Measurements from ENCODE around the gene ARHGEF25. TPM values are rescaled to one million over a fixed set of nuclear protein-coding genes. Genes with fewer than 3 reads are reported as not detected.
"Not testable (repeated sequence)": the region's sequence is repeated elsewhere in the genome, so short reads cannot be mapped to it uniquely, and the experiment has no call there.

Gene ARHGEF25
- 10 to 100 TPM in 1 of 2 donors, 1 to 10 TPM in 1; 3.1 to 14.9 TPM for total RNA-seq
- long read RNA-seq, result 0 reads

- DNase-seq (peak; percentile 57 to 73), ATAC-seq (peak; percentile 67)
- intact Hi-C loops (cut with DNase I, micrococcal nuclease), result no loop called here
Measured at GRCh38 chr12:57611108-57611826, at the start of gene ARHGEF25. Gene ARHGEF25 (plus strand): TSS chr12:57611435. CDS start chr12:57611895, 460 bp downstream.

GRCh38 chr12:57563358-57563757 is 47.9 kb upstream of the ARHGEF25 start:
- ATAC-seq, result no peak
- intact Hi-C loops (cut with DNase I, micrococcal nuclease), result no loop called here

GRCh38 chr12:57564178-57564740 is 47.0 kb upstream of the ARHGEF25 start:
- no peak for DNase-seq

More at GRCh38 chr12:57563358-57563757, 47.9 kb upstream of the ARHGEF25 start:
- DNase-seq, result no peak

GRCh38 chr12:57568838-57569237 is 42.4 kb upstream of the ARHGEF25 start:
- intact Hi-C loops (cut with DNase I, micrococcal nuclease), result no loop called here

More at GRCh38 chr12:57564178-57564740, 47.0 kb upstream of the ARHGEF25 start:
- ATAC-seq, result no peak
- intact Hi-C loops (cut with DNase I, micrococcal nuclease), result no loop called here

GRCh38 chr12:57569858-57570257 is 41.4 kb upstream of the ARHGEF25 start:
- ATAC-seq, result no peak
- intact Hi-C loops (cut with DNase I, micrococcal nuclease), result no loop called here
- DNase-seq, result no peak

More at GRCh38 chr12:57568838-57569237, 42.4 kb upstream of the ARHGEF25 start:
- ATAC-seq (no peak), DNase-seq (no peak)

- DNase-seq; intact Hi-C loops (cut with DNase I, micrococcal nuclease); ATAC-seq: not testable (repeated sequence)
Measured at GRCh38 chr12:57570438-57570837, 40.8 kb upstream of the ARHGEF25 start.

- intact Hi-C loops (cut with DNase I, micrococcal nuclease), result no loop called here
- DNase-seq, result no peak
- no peak for ATAC-seq
Measured at GRCh38 chr12:57571926-57572762, 39.1 kb upstream of the ARHGEF25 start.

- ATAC-seq (no peak), DNase-seq (no peak)
- intact Hi-C loops (cut with DNase I, micrococcal nuclease), result no loop called here
Measured at GRCh38 chr12:57574795-57575194, 36.4 kb upstream of the ARHGEF25 start.

- ATAC-seq (peak; percentile 50), DNase-seq (no peak)
- intact Hi-C loops (cut with DNase I, micrococcal nuclease), result no loop called here
Measured at GRCh38 chr12:57575771-57576612, 35.2 kb upstream of the ARHGEF25 start.

GRCh38 chr12:57576613-57577160 is 34.5 kb upstream of the ARHGEF25 start:
- DNase-seq (no peak), ATAC-seq (no peak)
- intact Hi-C loops (cut with DNase I, micrococcal nuclease), result no loop called here

- DNase-seq (no peak), ATAC-seq (no peak)
- intact Hi-C loops (cut with DNase I, micrococcal nuclease), result loop anchor here in 1 of 2 donors (2.0 kb wide), 1 partner anchor 45 kb away; no protein-coding TSS in a partner anchor
Measured at GRCh38 chr12:57577981-57578758, 33.1 kb upstream of the ARHGEF25 start.

GRCh38 chr12:57579011-57579410 is 32.2 kb upstream of the ARHGEF25 start:
- ATAC-seq, result no peak

GRCh38 chr12:57579677-57580465 is 31.4 kb upstream of the ARHGEF25 start:
- DNase-seq, result no peak
- peak; percentile 75 for ATAC-seq
- intact Hi-C loops (cut with DNase I, micrococcal nuclease), result loop anchor here (2.0 to 5.0 kb wide), 2 partner anchors 42 to 43 kb away; no protein-coding TSS in a partner anchor

More at GRCh38 chr12:57579011-57579410, 32.2 kb upstream of the ARHGEF25 start:
- DNase-seq, result no peak
- intact Hi-C loops (cut with DNase I, micrococcal nuclease), result loop anchor here in 1 of 2 donors (2.0 kb wide), 1 partner anchor 44 kb away; no protein-coding TSS in a partner anchor

- intact Hi-C loops (cut with DNase I, micrococcal nuclease), result loop anchor here in 1 of 2 donors (5.0 kb wide), 1 partner anchor 42 kb away; no protein-coding TSS in a partner anchor
- ATAC-seq (no peak), DNase-seq (no peak)
Measured at GRCh38 chr12:57580466-57580795, 30.8 kb upstream of the ARHGEF25 start.

- intact Hi-C loops (cut with DNase I, micrococcal nuclease), result loop anchor here in 1 of 2 donors (5.0 kb wide), 1 partner anchor 40 kb away; no protein-coding TSS in a partner anchor
- ATAC-seq, result no peak
Measured at GRCh38 chr12:57581802-57582201, 29.4 kb upstream of the ARHGEF25 start.

GRCh38 chr12:57582440-57582839 is 28.8 kb upstream of the ARHGEF25 start:
- no peak for ATAC-seq
- intact Hi-C loops (cut with DNase I, micrococcal nuclease), result loop anchor here in 1 of 2 donors (5.0 kb wide), 1 partner anchor 40 kb away; no protein-coding TSS in a partner anchor
- DNase-seq, result no peak

More at GRCh38 chr12:57581802-57582201, 29.4 kb upstream of the ARHGEF25 start:
- no peak for DNase-seq

Data from left colon (tissue), 2 donors.